GM18951 (cell line): ENCODE results near the gene PIP5K1B.

Source experiments
- POLR2A ChIP-seq: IDR thresholded peaks from 4 replicates; pipeline ENCODE4 v1.6.1; 2011; ENCODE audit warnings: mild to moderate bottlenecking; ENCODE audit not compliant: insufficient read length, insufficient read depth; ENCODE audit errors: extremely low read depth
- in situ Hi-C: fragments of 300-500 bp; cut with MboI; formaldehyde crosslinking; loops from one replicate; pipeline ENCODE4 v1.12.0; 2022; ENCODE audit warnings: low sequenced_read_pairs, mixed read lengths, inconsistent platforms; ENCODE audit not compliant: unreplicated experiment

The PIP5K1B gene

GRCh38 chr9:68883224-68883623, 178.2 kb downstream of the PIP5K1B start:
- no peak for TF ChIP-seq POLR2A
- in situ Hi-C loops, result no loop called here

GRCh38 chr9:68887232-68887631, 182.2 kb downstream of the PIP5K1B start:
- no peak for TF ChIP-seq POLR2A
- in situ Hi-C loops, result no loop called here

DNA sequence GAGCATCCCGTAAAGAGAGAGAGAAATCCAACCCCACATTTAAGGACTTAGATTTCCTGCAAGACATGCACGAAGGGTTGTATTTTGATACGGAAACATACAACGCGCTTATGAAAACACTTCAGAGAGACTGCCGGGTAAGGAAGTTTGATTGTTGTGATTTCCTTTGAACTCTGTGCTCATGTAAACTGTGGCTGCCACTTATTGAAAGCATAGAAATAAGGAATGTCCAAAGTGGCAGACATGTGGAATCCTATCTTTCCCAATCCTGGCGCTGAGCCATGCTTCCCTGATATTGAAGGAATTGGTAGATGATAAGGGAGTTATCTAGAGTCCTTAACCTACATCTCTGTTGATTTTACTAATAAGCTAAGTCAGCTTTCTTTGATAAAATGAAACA, 189.5 kb downstream of the PIP5K1B start:
- in situ Hi-C loops, result no loop called here
- no peak for TF ChIP-seq POLR2A

DNA sequence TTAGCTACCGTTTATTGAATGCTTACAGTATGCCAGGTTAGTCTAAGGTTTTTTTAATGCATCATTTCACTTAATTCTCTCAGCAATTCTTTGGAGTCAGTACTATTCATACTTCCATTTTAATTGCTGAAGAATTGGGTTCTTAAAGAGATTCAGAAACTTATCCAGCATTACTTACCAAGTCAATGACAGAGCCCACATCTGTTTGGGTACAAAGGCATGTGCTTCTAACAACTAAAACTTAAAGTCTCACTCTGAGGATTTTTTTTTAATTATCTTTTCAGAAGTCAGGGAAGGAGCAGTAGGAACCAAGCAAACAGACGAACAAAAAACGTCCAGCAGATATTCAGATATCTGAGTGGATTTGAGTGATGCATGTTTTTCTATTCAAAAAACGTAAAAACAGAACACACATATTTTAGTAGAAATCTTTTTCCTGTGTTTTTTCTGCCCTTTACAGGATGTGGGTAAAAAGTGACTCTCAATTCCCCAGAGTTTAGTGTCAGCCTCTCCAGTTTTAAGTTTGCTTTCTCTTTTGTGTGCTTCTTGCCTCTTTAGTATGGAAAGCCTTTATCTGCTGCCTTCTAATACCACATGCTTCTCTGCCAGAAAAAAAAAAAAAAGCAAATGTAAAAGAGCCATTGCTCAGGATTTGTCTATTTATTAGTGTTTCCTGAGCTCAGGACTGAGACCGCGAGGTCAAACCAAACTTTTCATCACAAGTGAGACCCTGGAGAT, 190.9 kb downstream of the PIP5K1B start:
- in situ Hi-C loops, result no loop called here
- no peak for TF ChIP-seq POLR2A

DNA sequence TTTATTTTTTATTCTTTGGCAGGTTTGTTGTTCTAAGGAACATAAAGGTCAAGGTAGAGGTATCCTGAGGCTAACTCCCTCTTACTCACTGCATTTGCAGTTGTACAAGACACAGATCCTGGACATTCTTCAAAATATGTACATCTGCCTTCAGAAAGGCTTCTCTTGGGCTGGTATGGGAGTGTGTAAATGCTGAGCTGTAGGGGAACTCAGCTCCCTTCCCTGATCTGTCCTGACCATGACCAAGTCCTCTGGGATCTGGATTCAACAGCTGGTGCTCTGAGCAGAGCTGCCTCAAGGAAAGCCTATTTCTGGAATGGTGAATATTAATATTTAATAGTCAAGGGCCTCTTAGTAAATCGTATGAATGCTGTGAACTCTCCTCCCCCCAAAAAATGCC, 191.4 kb downstream of the PIP5K1B start:
- in situ Hi-C loops, result no loop called here
- TF ChIP-seq POLR2A, result no peak

DNA sequence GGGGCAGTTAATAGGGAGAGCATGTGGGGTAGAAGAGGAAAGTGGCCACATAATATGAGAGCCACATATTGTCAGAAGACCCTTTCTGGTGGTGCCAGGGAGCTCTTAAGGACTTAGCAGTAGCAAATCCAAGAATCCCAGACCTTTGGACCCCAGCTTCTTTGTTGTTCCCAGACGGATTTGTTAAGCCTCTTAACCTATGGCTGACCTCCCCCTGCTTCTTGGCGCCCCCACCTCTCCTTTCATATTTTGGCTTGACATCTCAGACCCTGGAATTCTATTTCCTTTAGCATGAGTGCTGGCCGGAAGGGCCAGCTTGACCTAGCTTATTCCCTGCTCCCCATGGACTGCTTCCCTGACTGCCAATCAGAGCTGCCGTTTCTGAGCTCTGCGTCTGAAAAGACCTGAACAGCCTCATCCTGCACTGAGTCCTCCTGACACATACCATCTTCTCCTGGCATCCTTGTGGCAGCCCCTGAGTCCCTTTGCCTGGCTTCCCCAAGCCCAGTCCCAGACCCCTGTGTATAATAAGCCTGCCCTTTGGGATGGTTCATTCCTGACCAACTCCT, 192.6 kb downstream of the PIP5K1B start:
- TF ChIP-seq POLR2A, result no peak
- in situ Hi-C loops, result no loop called here

DNA sequence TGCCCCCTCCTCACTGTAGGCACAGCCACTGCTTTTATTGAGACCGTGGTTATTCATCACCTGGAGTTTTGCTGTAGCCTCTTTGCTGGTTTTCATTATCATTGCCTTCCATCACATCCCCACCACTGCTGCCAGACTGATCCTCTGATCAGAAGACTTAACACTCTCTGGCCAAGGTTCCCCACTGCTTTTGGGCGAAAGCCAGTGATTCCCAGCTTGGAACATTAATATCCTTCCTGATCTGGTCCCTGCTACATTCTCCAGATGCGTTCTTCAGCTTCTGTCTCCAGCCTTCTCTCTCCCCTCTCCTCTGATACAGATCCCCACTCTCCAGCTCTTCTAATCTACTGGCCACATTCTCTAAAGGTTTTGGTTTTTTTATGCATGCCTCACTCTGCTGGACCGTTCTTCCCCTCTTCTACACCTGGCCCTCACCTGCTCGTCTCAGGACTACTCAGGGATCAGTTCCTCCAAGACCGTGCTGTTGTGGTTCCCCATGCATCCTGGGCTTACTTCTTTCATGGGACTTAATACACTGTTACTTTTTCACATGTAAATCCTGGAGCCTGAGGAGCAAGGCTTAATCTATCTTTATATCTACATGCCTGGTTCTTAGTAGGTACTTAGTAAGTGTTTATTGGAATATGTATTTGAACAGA, 193.9 kb downstream of the PIP5K1B start:
- no peak for TF ChIP-seq POLR2A
- in situ Hi-C loops, result no loop called here

- in situ Hi-C loops, result no loop called here
- no peak for TF ChIP-seq POLR2A
Measured at GRCh38 chr9:68904454-68904853, 199.4 kb downstream of the PIP5K1B start.

DNA sequence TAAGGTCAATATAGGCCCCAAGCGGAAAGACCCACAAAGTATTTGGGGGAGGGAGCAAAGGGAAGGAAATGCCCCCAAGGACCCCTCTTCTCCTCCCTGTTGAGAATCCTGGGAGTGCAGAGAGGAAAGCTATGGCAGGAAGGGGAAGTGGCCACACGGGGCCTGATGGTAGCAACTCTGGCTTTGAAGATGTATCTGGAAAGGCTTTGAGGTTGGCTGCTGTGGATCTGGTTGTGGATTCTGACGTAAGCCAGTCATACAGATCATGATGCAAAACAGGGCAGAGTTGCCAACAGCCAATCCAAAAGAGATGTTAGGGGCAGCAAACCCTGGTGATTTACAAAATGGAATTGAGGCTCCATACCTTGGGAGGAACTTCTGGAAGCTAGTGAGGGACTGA, 200.1 kb downstream of the PIP5K1B start:
- in situ Hi-C loops, result no loop called here
- TF ChIP-seq POLR2A, result no peak

DNA sequence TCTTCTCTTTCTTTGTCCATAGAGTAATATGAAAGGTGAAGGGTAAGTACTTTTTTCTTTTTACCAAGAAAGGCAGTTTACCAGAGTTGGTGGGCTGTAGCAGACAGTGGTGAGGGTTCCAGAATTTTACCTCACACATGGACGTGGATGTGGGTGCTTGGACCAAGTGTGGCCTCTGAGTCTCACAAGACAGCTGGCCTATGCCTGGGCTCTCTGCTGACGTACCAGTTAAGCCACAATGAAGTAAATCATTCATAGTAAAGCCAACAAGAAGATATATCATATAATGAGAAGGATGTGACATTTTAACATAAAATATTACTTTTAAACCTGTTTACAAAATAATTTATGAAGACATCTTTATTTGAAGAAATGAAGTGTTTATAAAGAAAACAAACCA, 202.9 kb downstream of the PIP5K1B start:
- no peak for TF ChIP-seq POLR2A
- in situ Hi-C loops, result no loop called here

- in situ Hi-C loops, result no loop called here
- TF ChIP-seq POLR2A, result no peak
Measured at GRCh38 chr9:68912561-68912960, 207.5 kb downstream of the PIP5K1B start.

GRCh38 chr9:68913054-68913453, 208.0 kb downstream of the PIP5K1B start:
- TF ChIP-seq POLR2A, result no peak

GRCh38 chr9:68914751-68915150, 209.7 kb downstream of the PIP5K1B start:
- in situ Hi-C loops, result no loop called here
- no peak for TF ChIP-seq POLR2A

More at GRCh38 chr9:68913054-68913453, 208.0 kb downstream of the PIP5K1B start:
- in situ Hi-C loops, result no loop called here

- no peak for TF ChIP-seq POLR2A
- in situ Hi-C loops, result no loop called here
Measured at GRCh38 chr9:68919661-68920060, 214.6 kb downstream of the PIP5K1B start.
